Measurements from ENCODE around the gene DZIP1.

DNA sequence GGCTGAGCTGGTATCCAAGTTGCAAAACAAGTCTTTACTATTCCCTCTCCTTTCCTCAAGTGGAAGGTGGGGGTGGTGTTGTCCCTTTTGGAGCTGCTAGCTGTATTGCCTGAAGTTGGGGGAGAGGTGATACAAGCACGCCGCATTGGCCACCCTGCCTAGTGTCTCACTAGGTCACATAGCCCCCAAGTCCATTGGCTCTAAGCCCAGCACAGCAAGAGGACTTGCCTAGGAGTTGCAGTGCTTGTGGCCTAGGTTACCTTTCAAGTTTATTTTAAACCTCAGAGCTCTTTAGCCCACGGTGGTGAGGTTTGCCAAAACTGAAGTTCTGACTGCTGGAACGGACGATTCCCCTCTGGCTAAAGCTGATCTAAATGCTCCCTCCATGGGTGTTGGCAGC lies 27.1 kb upstream of the DZIP1 start:
- TF ChIP-seq FOXM1 (IDR thresholded peaks at IDR 0.05; ENCODE audit: borderline replicate concordance, low read depth) (no peak), NFIC (IDR thresholded peaks at IDR 0.05) (no peak), TEAD4 (IDR thresholded peaks at IDR 0.05) (no peak), EP300 (IDR thresholded peaks at IDR 0.05; ENCODE audit: borderline replicate concordance) (no peak), TAF1 (IDR thresholded peaks at IDR 0.05; ENCODE audit: low read depth) (no peak)
